Measurements from ENCODE around the gene THSD8. TPM values are rescaled to one million over a fixed set of nuclear protein-coding genes. Genes with fewer than 3 reads are reported as not detected.
A peak's percentile ranks its signal among the peaks of the same experiment; 100 is the strongest.

THSD8 gene
- polyA plus RNA-seq, 2 of the 4 experiments (the other 2 are of a cell fraction), result 4.9 TPM; not detected in 1

- ChIA-PET POLR2A (no interaction called here), CTCF (interaction anchor here (0.6 to 2.2 kb wide), 7 partner anchors 10 to 117 kb away, joined by 3 to 16 read pairs (median 4); no protein-coding TSS in a partner anchor)
- TF ChIP-seq RCOR1 (IDR thresholded peaks at IDR 0.05; ENCODE audit: low read depth, low read length) (no peak), HES2 (IDR thresholded peaks at IDR 0.05) (no peak), RFX5 (IDR thresholded peaks at IDR 0.05) (no peak), EHMT2 (IDR thresholded peaks at IDR 0.05; ENCODE audit: low read depth) (no peak), FOXS1 (CRISPR knock-in tag; IDR thresholded peaks at IDR 0.05) (no peak), REST (IDR thresholded peaks at IDR 0.05) (no peak), HOXB5 (CRISPR knock-in tag; IDR thresholded peaks at IDR 0.05) (no peak), CTCF (IDR thresholded peaks at IDR 0.05) (no peak), ESRRA (IDR thresholded peaks at IDR 0.05; ENCODE audit: borderline replicate concordance, low read length) (no peak), HOXB13 (CRISPR knock-in tag; IDR thresholded peaks at IDR 0.05; ENCODE audit: low read depth) (no peak), USF2 (IDR thresholded peaks at IDR 0.05) (no peak), MAFK (IDR thresholded peaks at IDR 0.05; ENCODE audit: partially characterized antibody) (no peak), ZSCAN20 (CRISPR knock-in tag; IDR thresholded peaks at IDR 0.05) (no peak), JUNB (IDR thresholded peaks at IDR 0.05) (no peak), RARB (CRISPR knock-in tag; IDR thresholded peaks at IDR 0.05) (no peak), E2F6 (IDR thresholded peaks at IDR 0.05; ENCODE audit: borderline replicate concordance, low read depth) (no peak), NPAS2 (CRISPR knock-in tag; IDR thresholded peaks at IDR 0.05; ENCODE audit: borderline replicate concordance) (no peak), PHF8 (IDR thresholded peaks at IDR 0.05; ENCODE audit: borderline replicate concordance, low read depth) (no peak)
- Histone ChIP-seq H3K9me3 (no peaks in the 10 kb centered on the region), H3K4me1 (peaks cover 17% of the 10 kb centered on the region), H3K4me2 (peak overlapping the region; percentile 72), H3K4me3 (peak overlapping the region; percentile 37), H3K27ac (no peak overlapping the region)
- DNase-seq (ENCODE audit: low read depth in 1 of 2, low spot score in 1 of 2) (peak in 1 of 2 experiments; percentile 52), FAIRE-seq (no peak), ATAC-seq (peak in 1 of 2 experiments; percentile 40; a peak in 3 of 6 replicates)
- 26% methylated on average over 31 of the region's 39 CpGs for WGBS (ENCODE audit: missing lambda C conversion rate)
Measured at GRCh38 chr19:12834976-12835757, 33.3 kb downstream of the THSD8 start.

All from A549 (cell line).